Kidney (tissue), 14 donors: ENCODE data around the gene CEP55. TPM values are rescaled to one million over a fixed set of nuclear protein-coding genes. Genes with fewer than 3 reads are reported as not detected.

Experiments used
- DNase-seq, 5 donors: peaks; one replicate each; pipeline ENCODE4 v3.0.0-alpha.2; 2013 to 2020
- FAIRE-seq: peaks from 2 replicates; lab custom pipeline; 2012; peaks lifted over from hg19 to GRCh38; lab: Jason Lieb, UNC
- H3K27ac ChIP-seq, 2 donors: one replicate each; pipeline ENCODE4 v1.7.0; 2013; ENCODE audit warnings: low read depth in 2 of 2, low read length in 2 of 2, inconsistent platforms in 1 of 2
- H3K27me3 ChIP-seq: one replicate; pipeline ENCODE4 v1.7.1; 2013; ENCODE audit warnings: low read length, inconsistent platforms; ENCODE audit not compliant: control insufficient read depth, insufficient read depth
- H3K36me3 ChIP-seq, 3 donors: one replicate each; pipeline versions ENCODE4 v1.7.0 to v1.7.1; 2013; ENCODE audit warnings: low read length in 3 of 3, control low read depth in 1 of 3, inconsistent platforms in 1 of 3; ENCODE audit not compliant: insufficient read depth in 3 of 3, control insufficient read depth in 2 of 3
- H3K4me1 ChIP-seq, 3 donors: one replicate each; pipeline versions ENCODE4 v1.7.0 to v1.7.1; 2013; ENCODE audit warnings: low read length in 3 of 3, inconsistent platforms in 1 of 3, low read depth in 1 of 3; ENCODE audit not compliant: control insufficient read depth in 2 of 3, insufficient read depth in 2 of 3
- H3K4me3 ChIP-seq, 3 donors: one replicate each; pipeline versions ENCODE4 v1.7.0 to v1.8.1; 2013; ENCODE audit warnings: low read length in 3 of 3, control low read depth in 1 of 3, inconsistent platforms in 1 of 3
- H3K9ac ChIP-seq, 3 donors: one replicate each; pipeline versions ENCODE4 v1.7.0 to v1.7.1; 2013; ENCODE audit warnings: low read length in 3 of 3, control low read depth in 1 of 3, inconsistent platforms in 1 of 3
- H3K9me3 ChIP-seq, 3 donors: one replicate each; pipeline versions ENCODE4 v1.7.0 to v1.7.1; 2013; ENCODE audit warnings: low read length in 3 of 3, control low read depth in 1 of 3, inconsistent platforms in 1 of 3; ENCODE audit not compliant: control insufficient read depth in 2 of 3, insufficient read depth in 1 of 3
- CTCF ChIP-seq: IDR thresholded peaks from 3 replicates; pipeline ENCODE4 v1.5.1; 2012; ENCODE audit warnings: mild to moderate bottlenecking, moderate library complexity, borderline replicate concordance; ENCODE audit not compliant: insufficient read depth; ENCODE audit errors: extremely low read depth
- intact Hi-C: fragments of 100-400 bp; cut with DNase I; formaldehyde crosslinking; loops from one replicate; pipeline ENCODE4 v1.11.1; 2022
- polyA plus RNA-seq: library from polyadenylated mRNA; stranded (reverse); fragments of 350-450 nt; fragmentation: Illumina TruSeq; extraction: RNeasy Lipid Tissue Mini Kit (QIAGEN cat#74804); gene quantifications from one replicate; pipeline ENCODE4 v1.2.3, GENCODE V29; 2014; ENCODE audit warnings: low read depth, low replicate concordance; ENCODE audit not compliant: insufficient read depth
- total RNA-seq: library from RNA; stranded (reverse); fragmentation: NEBNext Ultra II Directional; extraction: Animal tissue kit (Norgen Biotek cat#: 25700); gene quantifications from one replicate; pipeline ENCODE4 v1.2.1, GENCODE V29; 2021
- donor health status: control.
- donor health status: control.
- donor health status: control.
- donor health status: control.
- donor health status: control.
- donor health status: DM: yes; HTN: yes; CAD: no.
- donor health status: Normal renal cell carcinoma (clear cell type).

The CEP55 gene
- total and polyA plus RNA-seq, 2 donors from 2014 or later = 0.39 to 0.88 TPM

GRCh38 chr10:93475871-93476270, 20.5 kb upstream of the CEP55 start:
- DNase-seq (no peak), FAIRE-seq (no peak)
- TF ChIP-seq CTCF = no peak
- Histone ChIP-seq H3K36me3 (no peaks in the 10 kb centered on the region), H3K4me3 (no peak overlapping the region), H3K4me1 (peaks cover 0 to 4% (median 0%) of the 10 kb centered on the region in 3 donors), H3K27me3 (no peaks in the 10 kb centered on the region), H3K27ac (no peak overlapping the region), H3K9ac (no peak overlapping the region), H3K9me3 (no peaks in the 10 kb centered on the region)
- intact Hi-C loops = no loop called here

- DNase-seq = no peak
- intact Hi-C loops = no loop called here
- H3K36me3 ChIP-seq = no peaks in the 10 kb centered on the region
- no peaks in the 10 kb centered on the region for H3K27me3 ChIP-seq
- no peak for FAIRE-seq
- no peak overlapping the region for H3K9ac ChIP-seq
- TF ChIP-seq CTCF = no peak
- H3K27ac ChIP-seq = no peak overlapping the region
- peaks cover 0 to 4% (median 0%) of the 10 kb centered on the region in 3 donors for H3K4me1 ChIP-seq
- H3K9me3 ChIP-seq = no peaks in the 10 kb centered on the region
- no peak overlapping the region for H3K4me3 ChIP-seq
Observed at GRCh38 chr10:93476756-93477155, 19.7 kb upstream of the CEP55 start.

DNA sequence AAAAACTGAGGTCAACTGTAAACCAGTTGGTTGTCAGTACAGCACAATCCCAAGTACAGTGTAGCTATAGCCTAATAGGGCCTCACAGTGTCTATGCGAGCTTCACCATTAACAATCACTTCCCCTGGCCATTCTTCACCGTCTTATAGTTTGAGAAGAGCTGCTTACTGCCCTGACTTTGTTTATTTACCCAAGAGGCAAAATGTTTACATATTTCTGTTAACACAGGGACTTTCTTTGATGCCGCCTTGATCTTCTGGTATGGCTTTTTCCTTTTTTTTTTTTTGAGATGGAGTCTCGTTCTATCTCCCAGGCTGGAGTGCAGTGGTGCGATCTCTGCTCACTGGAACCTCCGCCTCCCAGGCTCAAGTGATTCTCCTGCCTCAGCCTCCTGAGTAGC, 17.5 kb upstream of the CEP55 start:
- no peaks in the 10 kb centered on the region for H3K27me3 ChIP-seq
- peaks cover 0 to 4% (median 0%) of the 10 kb centered on the region in 3 donors for H3K4me1 ChIP-seq
- FAIRE-seq (no peak), DNase-seq (no peak)
- no peak for TF ChIP-seq CTCF
- H3K9ac ChIP-seq = no peak overlapping the region
- intact Hi-C loops = no loop called here
- no peaks in the 10 kb centered on the region for H3K36me3 ChIP-seq
- no peaks in the 10 kb centered on the region for H3K9me3 ChIP-seq
- H3K4me3 ChIP-seq = no peak overlapping the region
- H3K27ac ChIP-seq = no peak overlapping the region

GRCh38 chr10:93481637-93482144, 14.7 kb upstream of the CEP55 start:
- Histone ChIP-seq H3K4me3 (peak overlapping the region; percentile 85 to 98 (median 87)), H3K9ac (peak overlapping the region; percentile 83 to 95 (median 86)), H3K4me1 (peaks cover 0 to 4% (median 0%) of the 10 kb centered on the region in 3 donors), H3K36me3 (no peaks in the 10 kb centered on the region), H3K27ac (peak overlapping the region; percentile 88 to 92), H3K9me3 (no peaks in the 10 kb centered on the region), H3K27me3 (no peaks in the 10 kb centered on the region)
- FAIRE-seq (no peak), DNase-seq (peak in 2 of 5 donors; percentile 18 to 40)
- TF ChIP-seq CTCF = no peak
- intact Hi-C loops = no loop called here
